ENCODE results near the gene SEMA6A. TPM values are rescaled to one million over a fixed set of nuclear protein-coding genes. Genes with fewer than 3 reads are reported as not detected.

Gene SEMA6A
- total RNA-seq, 1 donor from 2014 or later: 0.27 TPM

DNA sequence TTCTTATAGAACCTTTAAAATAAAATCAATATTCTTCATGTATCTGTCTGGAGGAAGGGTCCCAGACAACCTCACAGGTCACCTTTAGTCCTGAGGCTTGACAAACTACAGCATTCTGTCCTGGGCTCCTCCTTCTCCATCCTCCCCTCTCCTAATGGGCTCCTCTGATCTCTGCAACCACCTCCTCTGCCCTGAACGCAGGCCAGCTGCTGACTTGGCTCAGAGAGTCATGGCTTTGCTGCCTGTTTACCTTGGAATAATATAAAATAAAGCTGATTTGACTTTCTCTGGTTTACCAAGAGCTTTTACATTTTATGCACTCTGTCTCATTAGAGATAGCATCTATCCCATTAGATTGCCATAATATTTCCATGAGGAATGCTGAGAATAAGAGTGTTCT is 159.4 kb downstream of the SEMA6A start:
- DNase-seq (ENCODE audit: low read depth): no peak

- no peak for DNase-seq (ENCODE audit: low read depth)
Observed at GRCh38 chr5:116411101-116411571, 163.5 kb downstream of the SEMA6A start.

DNA sequence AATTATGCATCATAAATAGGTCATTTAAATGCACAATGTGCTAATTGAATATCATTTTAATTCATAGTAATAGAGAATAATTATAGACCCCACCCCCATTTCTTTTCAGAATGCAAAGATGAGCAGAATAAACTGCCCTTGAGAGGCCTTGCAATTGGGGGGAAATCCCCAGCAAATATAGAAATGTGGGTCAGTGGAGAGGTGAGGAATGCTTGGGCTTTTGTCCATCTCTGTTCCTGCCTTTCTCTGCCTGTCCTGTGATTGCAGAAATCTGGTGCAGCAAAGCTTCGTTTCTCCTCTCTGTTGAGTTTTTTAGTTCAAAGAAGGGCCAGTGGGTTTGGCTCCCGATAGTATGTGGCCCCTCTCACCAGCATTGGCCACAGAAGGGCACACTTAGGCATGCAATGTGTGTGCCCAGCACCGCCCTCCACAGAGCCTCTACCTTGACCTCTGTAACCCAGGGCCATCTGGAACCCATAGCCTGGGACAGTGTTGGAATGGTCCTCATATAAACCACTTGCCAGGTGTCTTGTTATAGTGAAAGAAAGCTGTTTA is 164.2 kb downstream of the SEMA6A start:
- no peak for DNase-seq (ENCODE audit: low read depth)

DNA sequence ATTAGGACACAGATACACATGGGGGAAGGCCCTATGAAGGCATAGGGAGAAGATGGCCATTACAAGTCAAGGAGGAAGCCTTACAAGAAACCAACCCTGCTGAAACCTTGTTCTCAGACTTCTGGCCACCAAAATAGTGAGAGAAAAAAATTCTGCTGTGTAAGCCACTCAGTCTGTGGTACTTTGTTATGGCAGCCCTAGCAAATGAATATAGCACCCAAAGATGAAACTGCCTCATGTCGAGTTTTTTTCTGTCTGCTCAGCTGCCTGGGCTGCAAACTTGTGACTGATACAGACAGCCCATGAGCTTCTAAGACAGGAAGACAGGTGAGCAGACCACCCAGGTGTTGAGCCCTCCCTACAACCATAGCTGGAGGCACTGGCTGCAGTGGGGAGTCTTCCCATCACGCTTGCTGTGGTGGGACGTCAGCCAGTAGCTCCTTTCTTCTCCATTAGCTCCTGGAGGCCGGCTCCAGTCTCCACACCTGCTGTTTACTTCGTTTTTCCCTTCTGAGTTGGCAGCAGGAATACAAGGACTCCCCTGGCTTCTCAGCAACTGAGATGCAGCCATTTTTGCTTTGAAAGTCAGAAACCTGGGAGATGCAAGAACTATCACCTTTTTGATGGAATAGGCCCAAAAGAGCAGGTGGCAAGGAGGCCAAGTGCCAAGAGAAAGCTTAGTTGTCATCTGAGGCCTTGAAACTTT is 164.9 kb downstream of the SEMA6A start:
- no peak for DNase-seq (ENCODE audit: low read depth)

DNA sequence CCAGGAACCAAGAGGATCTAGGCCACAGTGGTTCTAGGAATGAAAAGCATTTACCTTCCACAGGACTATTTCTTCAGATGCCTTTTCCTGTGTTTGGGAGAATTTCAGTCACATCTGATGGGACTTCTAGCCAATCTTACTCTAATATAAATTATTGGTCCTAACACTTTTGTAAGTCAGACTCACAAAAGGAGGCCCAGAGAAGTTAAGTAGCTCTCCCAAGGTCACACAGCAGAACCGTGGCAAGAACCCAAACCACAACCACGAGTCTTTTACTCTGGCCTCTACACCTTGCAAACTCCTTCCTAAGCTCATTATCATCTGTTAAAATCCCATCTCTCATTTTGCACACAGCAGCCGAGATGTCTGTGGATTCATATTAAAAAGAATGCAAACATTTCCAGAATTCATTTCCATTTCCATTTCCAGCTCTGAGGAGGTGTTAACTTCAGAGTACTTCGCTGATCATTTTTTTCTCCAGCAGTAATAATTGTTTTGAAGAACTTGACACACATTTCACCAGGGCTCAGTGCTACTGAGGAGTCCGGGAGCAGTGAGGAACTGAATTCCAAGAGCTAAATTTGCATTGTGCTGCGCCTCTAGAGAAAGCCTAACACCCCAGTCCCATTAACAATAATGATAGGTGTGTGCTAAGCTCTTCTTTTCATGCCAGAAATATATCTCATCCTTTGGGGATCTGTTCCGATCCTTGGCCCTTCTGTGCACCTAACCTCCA is 168.1 kb downstream of the SEMA6A start:
- no peak for DNase-seq (ENCODE audit: low read depth)

- DNase-seq (ENCODE audit: low read depth): no peak
Observed at GRCh38 chr5:116404792-116405191, 169.8 kb downstream of the SEMA6A start.

GRCh38 chr5:116404016-116404415 is 170.6 kb downstream of the SEMA6A start:
- DNase-seq (ENCODE audit: low read depth): no peak

- DNase-seq (ENCODE audit: low read depth): no peak
Observed at GRCh38 chr5:116402235-116402634, 172.4 kb downstream of the SEMA6A start.

DNA sequence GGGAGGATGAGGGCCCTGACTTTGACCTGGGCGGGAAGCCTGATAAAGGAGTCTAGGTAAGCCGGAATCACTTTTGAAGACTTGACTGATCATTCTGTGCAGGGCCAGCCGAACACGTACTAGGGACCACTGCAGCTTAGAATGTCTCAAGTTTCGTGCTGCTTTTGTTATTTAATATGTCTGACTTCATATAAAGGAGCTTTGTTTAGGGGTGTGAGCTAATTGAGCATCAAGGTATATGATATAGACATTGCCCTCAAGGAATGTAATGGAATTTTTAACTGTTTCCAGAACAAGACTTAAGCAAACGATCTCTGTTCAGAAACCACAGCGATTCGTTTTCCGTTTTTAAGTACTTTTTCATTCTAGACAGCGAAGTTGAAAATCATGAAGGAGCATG is 173.0 kb downstream of the SEMA6A start:
- DNase-seq (ENCODE audit: low read depth): no peak

DNA sequence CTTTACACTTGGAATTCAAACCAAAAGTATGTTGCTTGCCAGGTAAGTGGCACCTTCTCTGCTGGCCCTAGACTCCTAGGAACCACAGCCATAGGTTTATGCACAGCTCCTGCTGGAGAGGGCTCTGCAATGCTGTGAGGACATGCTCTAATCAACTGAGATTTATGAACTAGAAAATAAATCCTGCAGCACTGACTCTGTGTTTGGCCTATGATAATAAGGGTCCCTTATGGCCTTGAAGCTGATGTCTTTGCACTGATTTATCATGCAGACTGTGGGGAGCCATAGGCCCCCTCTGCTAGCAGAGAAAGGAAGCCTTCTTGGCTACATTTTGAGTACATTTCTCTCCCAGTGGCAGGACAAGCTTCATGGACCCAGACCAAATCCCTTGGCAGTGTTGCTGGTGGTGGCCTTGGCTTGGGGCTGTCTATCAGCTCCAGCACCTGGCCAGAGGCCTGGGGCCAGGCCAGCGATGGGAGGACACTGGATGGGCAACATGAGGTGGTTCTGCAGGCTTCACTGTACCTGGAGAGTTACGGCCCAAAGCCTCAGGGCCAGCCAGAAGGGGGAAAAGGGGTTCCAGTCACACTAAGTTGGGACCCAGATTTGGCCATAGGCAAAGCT is 178.0 kb downstream of the SEMA6A start:
- no peak for DNase-seq (ENCODE audit: low read depth)

DNA sequence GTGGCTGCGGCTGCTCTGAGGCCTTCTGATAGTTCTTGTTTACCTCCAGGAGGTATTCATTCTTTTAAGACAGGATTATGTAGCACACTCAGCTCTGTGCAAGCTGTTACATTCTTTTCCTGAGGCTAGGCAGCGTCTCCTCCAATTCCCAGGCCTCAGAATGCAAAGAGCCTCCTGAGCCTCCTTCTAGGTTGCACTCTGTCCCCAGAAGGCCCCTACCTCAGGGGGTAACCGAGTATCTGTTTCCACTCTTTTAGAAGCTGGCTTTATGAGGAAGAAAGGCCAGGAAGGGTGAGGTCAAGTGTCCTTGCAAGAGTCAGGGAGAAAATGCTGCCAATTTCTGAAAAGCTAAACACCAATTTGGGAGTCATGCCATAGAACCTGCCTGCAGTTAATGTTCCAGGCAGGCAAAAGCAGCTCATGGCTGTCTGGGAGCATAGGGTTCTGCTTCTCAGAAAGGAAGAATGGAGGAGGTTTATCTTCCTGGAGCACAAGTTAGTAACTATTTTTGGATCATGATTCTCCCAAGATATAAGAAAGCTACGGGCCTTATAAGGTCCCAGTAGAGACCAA is 178.9 kb downstream of the SEMA6A start:
- no peak for DNase-seq (ENCODE audit: low read depth)

DNA sequence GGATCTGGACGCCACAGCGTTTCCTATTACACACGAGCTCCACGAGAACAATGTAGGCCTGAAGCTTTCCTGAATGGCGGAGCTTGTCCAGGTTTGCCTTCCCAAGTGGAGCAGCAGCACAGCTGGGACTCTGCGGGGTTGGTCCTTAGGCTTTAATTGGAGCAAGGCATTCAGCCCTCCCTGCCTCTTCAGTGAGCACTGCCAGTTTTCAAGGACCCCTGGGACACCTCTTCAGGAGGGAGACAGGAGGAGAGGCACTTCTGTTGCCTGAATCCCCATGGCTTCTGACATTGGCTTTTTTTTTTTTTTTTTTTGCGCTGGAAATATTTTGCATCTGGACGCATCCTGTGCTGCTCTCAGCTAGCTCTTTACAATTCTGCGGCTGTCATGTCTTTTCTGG is 179.4 kb downstream of the SEMA6A start:
- DNase-seq (ENCODE audit: low read depth): no peak

- DNase-seq (ENCODE audit: low read depth): peak; percentile 49
Observed at GRCh38 chr5:116394186-116394867, 180.3 kb downstream of the SEMA6A start.

Data from myocyte (in vitro differentiated cells).